Ovary (tissue), 9 donors: Measurements from ENCODE around the gene SEMA5A. TPM values are rescaled to one million over a fixed set of nuclear protein-coding genes. Genes with fewer than 3 reads are reported as not detected.

Experiments used
- DNase-seq, 5 donors: peaks; one replicate each; pipeline ENCODE4 v3.0.0-alpha.2; 2019 to 2020
- H3K27ac ChIP-seq, 2 donors: fragments of 200-600 bp; one replicate each; pipeline versions ENCODE4 v1.5.1 to v1.8.0; 2019 to 2022
- H3K27me3 ChIP-seq: fragments of 200-600 bp; one replicate; pipeline ENCODE4 v1.8.0; 2022
- H3K36me3 ChIP-seq: fragments of 200-600 bp; sonication (generic); one replicate; pipeline ENCODE4 v1.5.1; 2019
- H3K4me1 ChIP-seq: one replicate; pipeline ENCODE4 v1.8.1; 2013; ENCODE audit warnings: mild to moderate bottlenecking, moderate library complexity; ENCODE audit not compliant: insufficient read depth
- H3K4me3 ChIP-seq: fragments of 200-600 bp; sonication (generic); one replicate; pipeline ENCODE4 v1.5.1; 2017
- H3K9me3 ChIP-seq, 2 donors: fragments of 200-600 bp in 1 of 2; sonication (generic) in 1 of 2; one replicate each; pipeline versions ENCODE4 v1.5.1 to v1.8.1; 2013 to 2019; ENCODE audit warnings: mild to moderate bottlenecking in 1 of 2, moderate library complexity in 1 of 2
- EP300 ChIP-seq: sonication (generic); formaldehyde crosslinking; IDR thresholded peaks from one replicate; pipeline ENCODE4 v1.6.1; 2017; ENCODE audit warnings: antibody characterized with exemption
- POLR2A ChIP-seq: fragments of 450-650 bp; IDR thresholded peaks from one replicate; pipeline ENCODE4 v1.6.1; 2017; ENCODE audit warnings: antibody characterized with exemption, mild to moderate bottlenecking, moderate library complexity
- WGBS, 3 donors: extraction: QIAGEN DNeasy Blood & Tissue Kit in 1 of 3; methylation state at CpG; one replicate each; pipeline versions ENCODE4 v1.1.5 to v1.1.7; 2013 to 2017; 5-methylcytosine and 5-hydroxymethylcytosine counted together
- intact Hi-C, 4 donors: fragments of 100-400 bp; cut with DNase I; formaldehyde crosslinking; loops; one replicate each; pipeline versions ENCODE4 v1.11.0 to v1.15.1; 2022 to 2023
- polyA plus RNA-seq, 2 donors: library from polyadenylated mRNA; stranded (reverse); fragments of 200-250 nt in 1 of 2; fragments of 350-450 nt in 1 of 2; fragmentation: Illumina TruSeq in 1 of 2; extraction: RNeasy Lipid Tissue Mini Kit (QIAGEN cat#74804) in 1 of 2; gene quantifications; one replicate each; pipeline ENCODE4 v1.2.3, GENCODE V29; 2013 to 2014
- total RNA-seq, 7 donors: library from RNA; depleted of rRNA in 2 of 7; stranded (reverse); fragments of >200 nt in 2 of 7; fragmentation: NEBNext Ultra II Directional in 3 of 7; extraction: Animal tissue kit (Norgen Biotek cat#: 25700) in 3 of 7; gene quantifications; one replicate each; pipeline versions ENCODE4 v1.1.0 to v1.2.4, GENCODE V29; 2016 to 2023
- TF ChIP-seq, protein P1 (sequence below), 3 donors: fragments of 450-650 bp in 2 of 3; fragments of 200-600 bp in 1 of 3; IDR thresholded peaks; one replicate each; pipeline versions ENCODE4 v1.5.1 to v1.8.0; 2016 to 2022; ENCODE audit warnings: antibody characterized with exemption in 3 of 3, mild to moderate bottlenecking in 1 of 3
- donor health status: DM: no; HTN: no; CAD: no; lungs with moderate emphysema.
- donor health status: DM: no; HTN: no; CAD: no.
- donor health status: Bipolar disorder and iron deficiency.
- donor health status: DM: yes; HTN: yes; CAD: no.
- donor health status: DM: no; HTN: no; CAD: no.
- donor health status: DM: yes; HTN: yes; CAD: no.

SEMA5A gene
- total and polyA plus RNA-seq, 9 donors = 2.0 to 6.6 (median 4.3) TPM

DNA sequence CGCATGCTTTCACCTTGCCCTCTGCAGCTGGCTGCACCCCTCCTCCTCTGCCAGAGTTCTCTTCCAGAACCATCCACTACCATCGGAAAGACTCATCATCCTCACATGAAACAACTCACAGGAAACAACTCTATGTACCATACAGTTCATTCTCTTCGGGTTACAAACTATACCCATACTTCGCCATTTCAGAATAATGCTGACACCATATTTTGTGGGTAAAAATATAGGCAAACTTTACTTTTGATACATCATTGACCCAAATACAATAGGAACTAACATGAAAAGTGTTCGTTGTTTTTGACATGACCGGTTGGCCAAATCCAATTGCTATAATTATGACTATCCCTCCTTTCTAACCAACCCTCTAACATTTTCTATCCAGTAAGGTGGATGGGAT, 421.0 kb downstream of the SEMA5A start:
- intact Hi-C loops = no loop called here
- H3K4me3 ChIP-seq = no peak overlapping the region
- H3K4me1 ChIP-seq = no peaks in the 10 kb centered on the region
- TF ChIP-seq POLR2A (no peak), EP300 (no peak)
- TF ChIP-seq, protein P1, sequence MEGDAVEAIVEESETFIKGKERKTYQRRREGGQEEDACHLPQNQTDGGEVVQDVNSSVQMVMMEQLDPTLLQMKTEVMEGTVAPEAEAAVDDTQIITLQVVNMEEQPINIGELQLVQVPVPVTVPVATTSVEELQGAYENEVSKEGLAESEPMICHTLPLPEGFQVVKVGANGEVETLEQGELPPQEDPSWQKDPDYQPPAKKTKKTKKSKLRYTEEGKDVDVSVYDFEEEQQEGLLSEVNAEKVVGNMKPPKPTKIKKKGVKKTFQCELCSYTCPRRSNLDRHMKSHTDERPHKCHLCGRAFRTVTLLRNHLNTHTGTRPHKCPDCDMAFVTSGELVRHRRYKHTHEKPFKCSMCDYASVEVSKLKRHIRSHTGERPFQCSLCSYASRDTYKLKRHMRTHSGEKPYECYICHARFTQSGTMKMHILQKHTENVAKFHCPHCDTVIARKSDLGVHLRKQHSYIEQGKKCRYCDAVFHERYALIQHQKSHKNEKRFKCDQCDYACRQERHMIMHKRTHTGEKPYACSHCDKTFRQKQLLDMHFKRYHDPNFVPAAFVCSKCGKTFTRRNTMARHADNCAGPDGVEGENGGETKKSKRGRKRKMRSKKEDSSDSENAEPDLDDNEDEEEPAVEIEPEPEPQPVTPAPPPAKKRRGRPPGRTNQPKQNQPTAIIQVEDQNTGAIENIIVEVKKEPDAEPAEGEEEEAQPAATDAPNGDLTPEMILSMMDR (IDR thresholded peaks at IDR 0.05) = no peak
- H3K36me3 ChIP-seq = no peaks in the 10 kb centered on the region
- no peak overlapping the region for H3K27ac ChIP-seq
- no peak for DNase-seq
- H3K27me3 ChIP-seq = no peaks in the 10 kb centered on the region
- 95 to 97% (median 96%) methylated on average over 6 of the region's 6 CpGs for WGBS, 3 donors
- no peaks in the 10 kb centered on the region for H3K9me3 ChIP-seq

DNA sequence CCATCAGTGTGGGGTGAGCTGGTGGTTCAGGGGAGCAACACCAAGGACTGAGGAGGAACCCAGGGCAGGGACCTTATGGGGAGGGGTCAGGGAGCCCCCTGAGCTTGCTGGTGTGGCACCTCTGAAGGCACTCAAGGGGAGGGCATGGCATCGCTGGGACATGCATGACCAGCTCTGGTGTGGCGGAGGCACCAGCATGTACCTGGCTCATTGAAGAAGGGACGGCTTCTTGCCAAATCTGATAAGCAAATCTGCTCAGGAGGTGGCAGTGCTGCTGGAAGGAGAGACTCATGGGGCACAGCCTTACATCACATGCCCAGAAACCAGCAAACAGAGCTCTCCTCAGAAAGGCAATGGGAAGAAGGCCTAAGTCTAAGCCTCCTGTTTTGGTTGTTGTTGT, 421.8 kb downstream of the SEMA5A start:
- H3K27me3 ChIP-seq = no peaks in the 10 kb centered on the region
- H3K36me3 ChIP-seq = no peaks in the 10 kb centered on the region
- no peak overlapping the region for H3K27ac ChIP-seq
- no peak overlapping the region for H3K4me3 ChIP-seq
- TF ChIP-seq, protein P1 (IDR thresholded peaks at IDR 0.05) = no peak
- TF ChIP-seq POLR2A (no peak), EP300 (no peak)
- no peak for DNase-seq
- intact Hi-C loops = no loop called here
- H3K9me3 ChIP-seq = no peaks in the 10 kb centered on the region
- H3K4me1 ChIP-seq = no peaks in the 10 kb centered on the region
- WGBS, 3 donors = 71 to 97% (median 93%) methylated on average over 3 of the region's 3 CpGs

DNA sequence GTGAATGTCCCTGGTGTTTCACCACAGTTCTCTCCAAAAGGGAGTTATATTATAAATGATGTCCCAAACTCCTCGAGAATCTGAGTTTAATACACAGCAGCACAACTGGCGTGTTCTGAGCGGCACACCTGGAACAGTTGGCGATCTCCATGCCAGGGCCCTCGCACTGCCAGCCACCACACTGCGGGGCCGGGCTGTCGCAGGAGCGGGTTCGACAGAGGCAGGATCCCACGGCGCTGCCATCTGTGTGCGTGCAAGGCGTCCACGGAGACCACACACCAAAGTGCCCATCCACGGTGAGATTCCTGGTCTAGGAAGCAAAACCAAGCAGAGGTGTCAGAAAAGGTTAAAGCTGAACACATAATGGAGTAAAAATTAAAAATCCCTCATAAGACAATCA, 423.3 kb downstream of the SEMA5A start:
- no peak for DNase-seq
- intact Hi-C loops = no loop called here
- WGBS, 3 donors = 94 to 96% (median 96%) methylated on average over 16 of the region's 16 CpGs
- H3K4me3 ChIP-seq = no peak overlapping the region
- H3K27me3 ChIP-seq = no peaks in the 10 kb centered on the region
- no peaks in the 10 kb centered on the region for H3K4me1 ChIP-seq
- TF ChIP-seq EP300 (no peak), POLR2A (no peak)
- TF ChIP-seq, protein P1 (IDR thresholded peaks at IDR 0.05) = no peak
- no peaks in the 10 kb centered on the region for H3K36me3 ChIP-seq
- H3K27ac ChIP-seq = no peak overlapping the region
- H3K9me3 ChIP-seq = no peaks in the 10 kb centered on the region

DNA sequence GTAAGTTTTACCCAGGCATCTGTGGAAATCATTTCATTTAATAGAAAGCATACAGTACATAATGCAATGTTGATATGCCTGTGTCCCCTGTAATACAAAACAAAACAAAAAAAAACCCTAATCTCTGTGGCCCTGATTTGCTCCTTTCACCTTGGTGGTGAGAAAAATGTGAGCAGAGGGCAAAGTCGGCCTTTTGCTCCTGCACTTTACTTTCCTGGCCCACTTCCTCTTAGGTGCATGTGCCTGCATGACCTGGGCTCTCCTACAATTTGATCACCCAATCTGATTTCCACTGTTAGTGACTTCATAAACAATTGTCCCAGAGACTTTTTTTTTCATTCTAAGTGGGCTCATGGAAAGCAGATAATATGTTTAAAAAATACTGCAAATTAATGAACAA, 424.3 kb downstream of the SEMA5A start:
- no peak overlapping the region for H3K27ac ChIP-seq
- no peaks in the 10 kb centered on the region for H3K27me3 ChIP-seq
- no peaks in the 10 kb centered on the region for H3K36me3 ChIP-seq
- WGBS, 3 donors = 79 to 88% (median 84%) methylated on average over 1 of the region's 1 CpG
- H3K4me1 ChIP-seq = no peaks in the 10 kb centered on the region
- intact Hi-C loops = no loop called here
- no peaks in the 10 kb centered on the region for H3K9me3 ChIP-seq
- H3K4me3 ChIP-seq = no peak overlapping the region
- no peak for DNase-seq
- TF ChIP-seq, protein P1 (IDR thresholded peaks at IDR 0.05) = no peak
- TF ChIP-seq EP300 = no peak
- TF ChIP-seq POLR2A = no peak

DNA sequence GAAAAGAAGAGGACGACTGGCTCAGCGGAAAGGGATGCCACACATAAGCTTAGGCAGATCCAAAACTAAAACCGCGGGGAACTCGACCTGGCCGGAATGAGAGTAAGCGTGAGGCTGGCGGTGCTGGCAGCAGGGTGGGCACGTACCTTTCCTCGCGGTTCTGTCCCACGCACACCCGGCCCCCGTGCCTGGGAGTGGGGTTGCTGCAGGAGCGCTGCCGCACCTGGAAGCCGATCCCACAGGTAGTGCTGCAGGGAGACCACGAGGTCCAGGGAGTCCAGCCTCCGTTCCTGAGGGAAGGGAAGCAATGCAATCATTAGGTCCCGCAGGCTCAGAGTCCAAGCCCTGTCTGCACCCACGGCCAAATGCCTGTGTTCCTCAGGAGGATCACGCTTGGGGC, 427.0 kb downstream of the SEMA5A start:
- TF ChIP-seq, protein P1 (IDR thresholded peaks at IDR 0.05) = no peak
- no peak for TF ChIP-seq EP300
- TF ChIP-seq POLR2A = no peak
- Histone ChIP-seq H3K36me3 (no peaks in the 10 kb centered on the region), H3K27ac (no peak overlapping the region), H3K4me1 (no peaks in the 10 kb centered on the region), H3K9me3 (peaks cover 0 to 8% of the 10 kb centered on the region in 2 donors), H3K4me3 (no peak overlapping the region), H3K27me3 (no peaks in the 10 kb centered on the region)
- WGBS, 3 donors = 91 to 96% (median 91%) methylated on average over 22 of the region's 22 CpGs
- no peak for DNase-seq
- intact Hi-C loops = no loop called here
